Stimulated activated CD4-positive, alpha-beta T cell treated with anti-CD3 and anti-CD28 coated beads, Interleukin-12 subunit alpha, Interleukin-12 subunit beta, amount 100 ng/mL, for 48 hours (primary cell): Measurements from ENCODE around the gene CSHL1.
"Not testable (repeated sequence)": the region's sequence is repeated elsewhere in the genome, so short reads cannot be mapped to it uniquely, and the experiment has no call there.

Experiments
- DNase-seq, 3 donors: peaks; one replicate each; pipeline ENCODE4 v3.0.0-alpha.2; 2020; ENCODE audit warnings: low read depth in 2 of 3, low spot score in 1 of 3

Gene CSHL1

GRCh38 chr17:63919311-63919723 lies 8.3 kb upstream of the CSHL1 start:
- DNase-seq = peak; percentile 53 to 85 (median 55)

- DNase-seq = not testable (repeated sequence)
Measured at GRCh38 chr17:63918789-63919305, 7.8 kb upstream of the CSHL1 start, which contains the start of gene GH1. TSS of gene GH1 (minus strand) at chr17:63918839. CDS start at chr17:63918776, 63 bp downstream.

- no peak for DNase-seq
Measured at GRCh38 chr17:63918305-63918704, 7.2 kb upstream of the CSHL1 start.

- no peak for DNase-seq
Measured at GRCh38 chr17:63917646-63918045, 6.6 kb upstream of the CSHL1 start.

- DNase-seq = not testable (repeated sequence)
Measured at GRCh38 chr17:63917206-63917605, 6.1 kb upstream of the CSHL1 start.

- DNase-seq = no peak
Measured at GRCh38 chr17:63916566-63917185, 5.6 kb upstream of the CSHL1 start.

- not testable (repeated sequence) for DNase-seq
Measured at GRCh38 chr17:63915753-63916152, 4.7 kb upstream of the CSHL1 start.

GRCh38 chr17:63914471-63914870 lies 3.4 kb upstream of the CSHL1 start:
- DNase-seq = no peak

GRCh38 chr17:63911657-63912100 lies 621 bp upstream of the CSHL1 start:
- peak; percentile 42 to 74 (median 44) for DNase-seq

GRCh38 chr17:63910096-63910495 lies 962 bp downstream of the CSHL1 start:
- DNase-seq = no peak

- not testable (repeated sequence) for DNase-seq
Measured at GRCh38 chr17:63909586-63909985, 1.5 kb downstream of the CSHL1 start.

- not testable (repeated sequence) for DNase-seq
Measured at GRCh38 chr17:63907161-63907778, 3.8 kb downstream of the CSHL1 start.

- DNase-seq = not testable (repeated sequence)
Measured at GRCh38 chr17:63904796-63905195, 6.3 kb downstream of the CSHL1 start.

GRCh38 chr17:63903787-63904201 lies 7.3 kb downstream of the CSHL1 start:
- DNase-seq = peak in 1 of 3 donors; percentile 53

- DNase-seq = not testable (repeated sequence)
Measured at GRCh38 chr17:63901971-63902370, 9.1 kb downstream of the CSHL1 start.

- DNase-seq = peak; percentile 11 to 59 (median 20)
Measured at GRCh38 chr17:63898899-63899798, 11.9 kb downstream of the CSHL1 start.

GRCh38 chr17:63896524-63897354 lies 14.3 kb downstream of the CSHL1 start, which contains the start of gene CSH1:
TSS of gene CSH1 (minus strand) at chr17:63896574. CDS start at chr17:63896511, 63 bp downstream.
- DNase-seq = not testable (repeated sequence)

- DNase-seq = not testable (repeated sequence)
Measured at GRCh38 chr17:63894821-63895220, 16.2 kb downstream of the CSHL1 start.

- not testable (repeated sequence) for DNase-seq
Measured at GRCh38 chr17:63894021-63894420, 17.0 kb downstream of the CSHL1 start.
